GM18526 (cell line): ENCODE data around the gene CCT3.

Experiments
- POLR2A ChIP-seq: IDR thresholded peaks from 3 replicates; pipeline ENCODE4 v1.6.1; 2011; ENCODE audit not compliant: insufficient read length; ENCODE audit errors: extremely low read depth

CCT3 gene

GRCh38 chr1:156338180-156338976 is at the start of gene CCT3, which contains the start of gene TSACC:
TSS of gene CCT3 (minus strand) at chr1:156338292. CDS start at chr1:156338184, 108 bp downstream.
TSS of gene TSACC (plus strand) at chr1:156338526. CDS start at chr1:156339758, 1,232 bp downstream.
- peak; percentile 88 for TF ChIP-seq POLR2A

GRCh38 chr1:156387870-156388173 is 49.7 kb upstream of the CCT3 start:
- TF ChIP-seq POLR2A: no peak

- TF ChIP-seq POLR2A: no peak
These were observed 49.1 kb upstream of the CCT3 start for GRCh38 chr1:156386949-156387869.

GRCh38 chr1:156386134-156386901 is 48.2 kb upstream of the CCT3 start:
- TF ChIP-seq POLR2A: no peak

- no peak for TF ChIP-seq POLR2A
These were observed 47.5 kb upstream of the CCT3 start for GRCh38 chr1:156385534-156386031.

GRCh38 chr1:156384658-156385057 is 46.6 kb upstream of the CCT3 start:
- TF ChIP-seq POLR2A: no peak

- no peak for TF ChIP-seq POLR2A
These were observed 45.9 kb upstream of the CCT3 start for GRCh38 chr1:156384007-156384406.

GRCh38 chr1:156383023-156383422 is 44.9 kb upstream of the CCT3 start:
- no peak for TF ChIP-seq POLR2A

- no peak for TF ChIP-seq POLR2A
These were observed 44.5 kb upstream of the CCT3 start for GRCh38 chr1:156382561-156382960.

GRCh38 chr1:156379420-156380165 is 41.5 kb upstream of the CCT3 start:
- TF ChIP-seq POLR2A: no peak

GRCh38 chr1:156378557-156378956 is 40.5 kb upstream of the CCT3 start:
- no peak for TF ChIP-seq POLR2A

GRCh38 chr1:156376958-156377919 is 39.1 kb upstream of the CCT3 start:
- TF ChIP-seq POLR2A: no peak

- no peak for TF ChIP-seq POLR2A
These were observed 38.1 kb upstream of the CCT3 start for GRCh38 chr1:156376146-156376545.

- TF ChIP-seq POLR2A: no peak
These were observed 35.5 kb upstream of the CCT3 start for GRCh38 chr1:156373546-156373945.

- no peak for TF ChIP-seq POLR2A
These were observed 34.8 kb upstream of the CCT3 start for GRCh38 chr1:156372876-156373275.
